Measurements from ENCODE around the gene TBX3. TPM values are rescaled to one million over a fixed set of nuclear protein-coding genes. Genes with fewer than 3 reads are reported as not detected.

Gene TBX3
- total RNA-seq, 6 donors from 2014 or later = 29.5 to 107 (median 36.2) TPM

- H3K9me3 ChIP-seq = no peaks in the 10 kb centered on the region
- ATAC-seq (ENCODE audit: low FRiP score in 2 of 2) = peak in 1 of 2 donors; percentile 29
- 40 to 62% methylated on average over 3 of the region's 3 CpGs for WGBS, 2 donors
Observed at GRCh38 chr12:114704096-114704495, 20.1 kb upstream of the TBX3 start.

GRCh38 chr12:114703060-114703493, 19.1 kb upstream of the TBX3 start:
- WGBS, 2 donors = 21 to 26% methylated on average over 6 of the region's 6 CpGs
- Histone ChIP-seq H3K4me1 (peaks cover 0 to 9% (median 3%) of the 10 kb centered on the region in 4 donors), H3K36me3 (no peaks in the 10 kb centered on the region), H3K27me3 (peaks cover 0 to 22% (median 8%) of the 10 kb centered on the region in 4 donors), H3K27ac (no peak overlapping the region), H3K4me3 (no peak overlapping the region), H3K9me3 (no peaks in the 10 kb centered on the region)
- TF ChIP-seq POLR2AphosphoS5 (IDR thresholded peaks at IDR 0.05) = no peak
- no peak for TF ChIP-seq EP300 (IDR thresholded peaks at IDR 0.05)
- TF ChIP-seq CTCF (IDR thresholded peaks at IDR 0.05) = no peak
- no peak for TF ChIP-seq POLR2A (IDR thresholded peaks at IDR 0.05)
- ATAC-seq (ENCODE audit: low FRiP score in 2 of 2) (no peak), DNase-seq (no peak)

More at GRCh38 chr12:114704096-114704495, 20.1 kb upstream of the TBX3 start:
- no peak overlapping the region for H3K27ac ChIP-seq
- H3K36me3 ChIP-seq = no peaks in the 10 kb centered on the region
- TF ChIP-seq EP300 (IDR thresholded peaks at IDR 0.05) (no peak), POLR2AphosphoS5 (IDR thresholded peaks at IDR 0.05) (no peak), CTCF (IDR thresholded peaks at IDR 0.05) (no peak), POLR2A (IDR thresholded peaks at IDR 0.05) (no peak)
- peaks cover 0 to 20% (median 7%) of the 10 kb centered on the region in 4 donors for H3K27me3 ChIP-seq
- no peak for DNase-seq
- no peak overlapping the region for H3K4me3 ChIP-seq
- H3K4me1 ChIP-seq = peaks cover 0 to 6% (median 3%) of the 10 kb centered on the region in 4 donors

- DNase-seq = no peak
- Histone ChIP-seq H3K4me1 (peaks cover 0 to 10% (median 3%) of the 10 kb centered on the region in 4 donors), H3K4me3 (no peak overlapping the region), H3K27me3 (peaks cover 0 to 22% (median 10%) of the 10 kb centered on the region in 4 donors), H3K27ac (no peak overlapping the region), H3K36me3 (no peaks in the 10 kb centered on the region), H3K9me3 (no peaks in the 10 kb centered on the region)
- TF ChIP-seq CTCF (IDR thresholded peaks at IDR 0.05) = no peak
- TF ChIP-seq POLR2AphosphoS5 (IDR thresholded peaks at IDR 0.05) = no peak
- no peak for TF ChIP-seq EP300 (IDR thresholded peaks at IDR 0.05)
- TF ChIP-seq POLR2A (IDR thresholded peaks at IDR 0.05) = no peak
- ATAC-seq (ENCODE audit: low FRiP score in 2 of 2) = no peak
- 31 to 36% methylated on average over 10 of the region's 10 CpGs for WGBS, 2 donors
Observed at GRCh38 chr12:114702462-114702861, 18.5 kb upstream of the TBX3 start.

- TF ChIP-seq CTCF (IDR thresholded peaks at IDR 0.05) (no peak), POLR2AphosphoS5 (IDR thresholded peaks at IDR 0.05) (no peak), POLR2A (IDR thresholded peaks at IDR 0.05) (no peak), EP300 (IDR thresholded peaks at IDR 0.05) (no peak)
- Histone ChIP-seq H3K4me1 (peaks cover 0 to 10% (median 3%) of the 10 kb centered on the region in 4 donors), H3K27me3 (peaks cover 0 to 24% (median 10%) of the 10 kb centered on the region in 4 donors), H3K9me3 (no peaks in the 10 kb centered on the region), H3K36me3 (no peaks in the 10 kb centered on the region), H3K27ac (no peak overlapping the region), H3K4me3 (no peak overlapping the region)
- ATAC-seq (ENCODE audit: low FRiP score in 2 of 2) = no peak
- whole genome bisulfite sequencing, 2 donors = 55% methylated on average over 1 of the region's 1 CpG
- no peak for DNase-seq
Observed at GRCh38 chr12:114701553-114701952, 17.6 kb upstream of the TBX3 start.

GRCh38 chr12:114701104-114701414, 17.1 kb upstream of the TBX3 start:
- DNase-seq (no peak), ATAC-seq (ENCODE audit: low FRiP score in 2 of 2) (no peak)
- H3K4me3 ChIP-seq = no peak overlapping the region
- H3K36me3 ChIP-seq = no peaks in the 10 kb centered on the region
- no peaks in the 10 kb centered on the region for H3K9me3 ChIP-seq
- H3K4me1 ChIP-seq = peaks cover 0 to 10% (median 3%) of the 10 kb centered on the region in 4 donors
- H3K27me3 ChIP-seq = peaks cover 0 to 27% (median 10%) of the 10 kb centered on the region in 4 donors
- H3K27ac ChIP-seq = no peak overlapping the region
- WGBS, 2 donors = 53 to 64% methylated on average over 3 of the region's 3 CpGs
- TF ChIP-seq EP300 (IDR thresholded peaks at IDR 0.05) (no peak), POLR2AphosphoS5 (IDR thresholded peaks at IDR 0.05) (no peak), POLR2A (IDR thresholded peaks at IDR 0.05) (no peak), CTCF (IDR thresholded peaks at IDR 0.05) (no peak)
